ENCODE measurements around the gene ATP7B. TPM values are rescaled to one million over a fixed set of nuclear protein-coding genes. Genes with fewer than 3 reads are reported as not detected.

Gene ATP7B
- total and polyA plus RNA-seq, 2 donors (not counting 3 experiments of a cell fraction or from before 2014, with no cell fraction given), result 4.2 to 8.0 TPM

GRCh38 chr13:51999510-51999911, 11.7 kb downstream of the ATP7B start:
- H4K20me1 ChIP-seq (replicated peaks; ENCODE audit: control insufficient read depth, extremely low read depth, insufficient read depth, low read length), result no peaks in the 10 kb centered on the region
- no peaks in the 10 kb centered on the region for H3K9me3 ChIP-seq (replicated peaks; ENCODE audit: control insufficient read depth, insufficient read depth, low read length)
- H3K79me2 ChIP-seq (ENCODE audit: control insufficient read depth, insufficient read depth, low read length), result no peaks in the 10 kb centered on the region
- no peaks in the 10 kb centered on the region for H3K4me1 ChIP-seq (ENCODE audit: control insufficient read depth, extremely low read depth, insufficient read depth, low read length)
- ChIA-PET CTCF (interaction anchor here (0.6 to 6.7 kb wide), 6 partner anchors 8 to 236 kb away, joined by 3 to 45 read pairs (median 4); partner anchors contain the start of genes ALG11 and NEK5), POLR2A (no interaction called here)
- no peaks in the 10 kb centered on the region for H3K36me3 ChIP-seq (ENCODE audit: control insufficient read depth in 2 of 2, extremely low read depth in 1 of 2, insufficient read depth in 2 of 2, low read length in 2 of 2)
- no peak overlapping the region for H3K27ac ChIP-seq (ENCODE audit: insufficient read depth, low read depth, low read length)
- dilution Hi-C loops (cut with MboI; ENCODE audit: extremely low pct_ligation_motif_present, low sequenced_read_pairs) (no loop called here), intact Hi-C loops (cut with micrococcal nuclease) (no loop called here)
- H3K4me2 ChIP-seq (ENCODE audit: insufficient read depth, low read length), result no peak overlapping the region
- H3K9ac ChIP-seq (replicated peaks; ENCODE audit: extremely low read depth, insufficient read depth, low read length), result no peak overlapping the region
- DNase-seq (ENCODE audit: low read depth, low spot score) (no peak), FAIRE-seq (no peak)
- no peak overlapping the region for H2AFZ ChIP-seq (ENCODE audit: low read depth, low read length)
- peaks cover 17 to 19% of the 10 kb centered on the region in 2 experiments for H3K27me3 ChIP-seq (ENCODE audit: control insufficient read depth in 2 of 2, insufficient read depth in 2 of 2, low read length in 2 of 2)
- BruUV-seq (replicated peaks), result no TSS peak
- H3K9me1 ChIP-seq (replicated peaks; ENCODE audit: control insufficient read depth, extremely low read depth, insufficient read depth, low read length), result no peaks in the 10 kb centered on the region
- no peak overlapping the region for H3K4me3 ChIP-seq (replicated peaks in 1 of 3; ENCODE audit: insufficient read depth in 1 of 3, low read depth in 1 of 3, low read length in 3 of 3)
- no peak for TF ChIP-seq EZH2 (IDR thresholded peaks at IDR 0.05; ENCODE audit: borderline replicate concordance, low read depth, low read length, severe bottlenecking)

GRCh38 chr13:51998723-51999509, 12.3 kb downstream of the ATP7B start:
- Histone ChIP-seq H3K79me2 (ENCODE audit: control insufficient read depth, insufficient read depth, low read length) (no peaks in the 10 kb centered on the region), H3K4me2 (ENCODE audit: insufficient read depth, low read length) (no peak overlapping the region), H3K9me1 (replicated peaks; ENCODE audit: control insufficient read depth, extremely low read depth, insufficient read depth, low read length) (no peaks in the 10 kb centered on the region), H3K4me1 (ENCODE audit: control insufficient read depth, extremely low read depth, insufficient read depth, low read length) (no peaks in the 10 kb centered on the region), H2AFZ (ENCODE audit: low read depth, low read length) (no peak overlapping the region), H3K9ac (replicated peaks; ENCODE audit: extremely low read depth, insufficient read depth, low read length) (no peak overlapping the region), H3K4me3 (replicated peaks in 1 of 3; ENCODE audit: insufficient read depth in 1 of 3, low read depth in 1 of 3, low read length in 3 of 3) (no peak overlapping the region), H3K9me3 (replicated peaks; ENCODE audit: control insufficient read depth, insufficient read depth, low read length) (no peaks in the 10 kb centered on the region), H3K27ac (ENCODE audit: insufficient read depth, low read depth, low read length) (no peak overlapping the region), H3K36me3 (ENCODE audit: control insufficient read depth in 2 of 2, extremely low read depth in 1 of 2, insufficient read depth in 2 of 2, low read length in 2 of 2) (no peaks in the 10 kb centered on the region), H3K27me3 (ENCODE audit: control insufficient read depth in 2 of 2, insufficient read depth in 2 of 2, low read length in 2 of 2) (peaks cover 17 to 19% of the 10 kb centered on the region in 2 experiments), H4K20me1 (replicated peaks; ENCODE audit: control insufficient read depth, extremely low read depth, insufficient read depth, low read length) (no peaks in the 10 kb centered on the region)
- no TSS peak for BruUV-seq (replicated peaks)
- ChIA-PET POLR2A (no interaction called here), CTCF (interaction anchor here (0.6 to 6.7 kb wide), 6 partner anchors 8 to 237 kb away, joined by 3 to 45 read pairs (median 4); partner anchors contain the start of genes ALG11 and NEK5)
- intact Hi-C loops (cut with micrococcal nuclease) (no loop called here), dilution Hi-C loops (cut with MboI; ENCODE audit: extremely low pct_ligation_motif_present, low sequenced_read_pairs) (no loop called here)
- FAIRE-seq (no peak), DNase-seq (ENCODE audit: low read depth, low spot score) (no peak)
- TF ChIP-seq POLR2AphosphoS5 (IDR thresholded peaks at IDR 0.05; ENCODE audit: insufficient read depth, low read depth, low read length) (no peak), POLR2A (IDR thresholded peaks at IDR 0.05; ENCODE audit: low read depth, low read length) (no peak), FOS (IDR thresholded peaks at IDR 0.05; ENCODE audit: borderline replicate concordance, insufficient read depth, low read length) (no peak), MAX (IDR thresholded peaks at IDR 0.05; ENCODE audit: insufficient read depth, insufficient read length) (no peak), JUN (IDR thresholded peaks at IDR 0.05; ENCODE audit: borderline replicate concordance, insufficient read depth, insufficient read length, low read depth) (no peak), MYC (IDR thresholded peaks at IDR 0.05; ENCODE audit: low read depth, low read length) (no peak), EZH2 (IDR thresholded peaks at IDR 0.05; ENCODE audit: borderline replicate concordance, low read depth, low read length, severe bottlenecking) (no peak), CTCF (IDR thresholded peaks at IDR 0.05; ENCODE audit: extremely low read depth in 1 of 2, insufficient read depth in 1 of 2, low read depth in 1 of 2, low read length in 2 of 2) (no peak), GATA2 (IDR thresholded peaks at IDR 0.05; ENCODE audit: insufficient read depth, insufficient read length, low read depth, low read length) (no peak)
